H1 (cell line): Measurements from ENCODE around the gene PLA2G1B.
A peak's percentile ranks its signal among the peaks of the same experiment; 100 is the strongest.
"Not testable (repeated sequence)": the region's sequence is repeated elsewhere in the genome, so short reads cannot be mapped to it uniquely, and the experiment has no call there.

Experiments
- CBX5 ChIP-seq: fragments of 300-800, 300-1000 bp; sonication (generic); IDR thresholded peaks from 2 replicates; pipeline ENCODE4 v1.7.1; 2016; ENCODE audit warnings: antibody characterized with exemption, low read length, low read depth
- CREB1 ChIP-seq: IDR thresholded peaks from 2 replicates; pipeline ENCODE4 v1.6.1; 2012; ENCODE audit warnings: inconsistent platforms
- EP300 ChIP-seq, 2 experiments: IDR thresholded peaks; 1 replicate in 1 of 2; 2 replicates in 1 of 2; pipeline ENCODE4 v1.6.1; 2011 to 2012; ENCODE audit warnings: low read depth in 2 of 2, low read length in 2 of 2, mild to moderate bottlenecking in 2 of 2, borderline replicate concordance in 1 of 2, inconsistent platforms in 1 of 2, moderate library complexity in 1 of 2
- GABPA ChIP-seq: IDR thresholded peaks from 2 replicates; pipeline ENCODE4 v1.6.1; 2011; ENCODE audit warnings: mild to moderate bottlenecking, low read length, moderate library complexity, borderline replicate concordance; ENCODE audit not compliant: insufficient read depth
- HDAC6 ChIP-seq: IDR thresholded peaks from one replicate; pipeline ENCODE4 v1.7.1; 2012; ENCODE audit warnings: low read depth, mild to moderate bottlenecking, inconsistent platforms, low read length, moderate library complexity
- MAFK ChIP-seq: IDR thresholded peaks from 2 replicates; pipeline ENCODE4 v1.6.1; 2012; ENCODE audit warnings: low read depth, mild to moderate bottlenecking, improper control_type of control experiment, low read length
- POLR2A ChIP-seq, 2 experiments: IDR thresholded peaks; 1 replicate in 1 of 2; 2 replicates in 1 of 2; pipeline ENCODE4 v1.6.1; 2011; ENCODE audit warnings: low read depth in 2 of 2, low read length in 2 of 2, mild to moderate bottlenecking in 2 of 2; ENCODE audit errors: control extremely low read depth in 1 of 2
- POLR2AphosphoS5 ChIP-seq: IDR thresholded peaks from 2 replicates; pipeline ENCODE4 v1.6.1; 2011; ENCODE audit warnings: low read depth, low read length
- RAD21 ChIP-seq, 2 experiments: IDR thresholded peaks in 1 of 2; conservative IDR thresholded peaks in 1 of 2; 2 replicates each; pipeline ENCODE4 v1.6.1; 2011; ENCODE audit warnings: low read depth in 2 of 2, low read length in 2 of 2, improper control_type of control experiment in 1 of 2, inconsistent platforms in 1 of 2, mild to moderate bottlenecking in 1 of 2, moderate library complexity in 1 of 2
- RFX5 ChIP-seq: IDR thresholded peaks from 2 replicates; pipeline ENCODE4 v1.6.1; 2011; ENCODE audit warnings: low read depth, low read length, improper control_type of control experiment, borderline replicate concordance
- RNF2 ChIP-seq: fragments of 200-900, 300-1000 bp; sonication (generic); IDR thresholded peaks from 2 replicates; pipeline ENCODE4 v1.7.1; 2016; ENCODE audit warnings: borderline replicate concordance, low read depth, mild to moderate bottlenecking, antibody characterized with exemption, low read length; ENCODE audit not compliant: poor library complexity, severe bottlenecking; ENCODE audit errors: missing control alignments
- SUZ12 ChIP-seq: fragments of 200-600 bp; sonication (generic); IDR thresholded peaks from 2 replicates; pipeline ENCODE4 v1.6.1; 2012; ENCODE audit warnings: mild to moderate bottlenecking, inconsistent platforms, low read length, moderate library complexity, mixed read lengths
- TEAD4 ChIP-seq: IDR thresholded peaks from 2 replicates; pipeline ENCODE4 v1.6.1; 2012; ENCODE audit warnings: low read depth, low read length, inconsistent platforms, mixed read lengths
- TF ChIP-seq, protein P1 (sequence below), 3 experiments: IDR thresholded peaks; 1 replicate in 2 of 3; 2 replicates in 1 of 3; pipeline versions ENCODE4 v1.5.1 to v1.6.1; 2011; ENCODE audit warnings: low read length in 3 of 3, mild to moderate bottlenecking in 3 of 3, inconsistent platforms in 2 of 3, low read depth in 1 of 3, moderate library complexity in 1 of 3; ENCODE audit not compliant: insufficient read depth in 1 of 3; ENCODE audit errors: control extremely low read depth in 1 of 3

DNA sequence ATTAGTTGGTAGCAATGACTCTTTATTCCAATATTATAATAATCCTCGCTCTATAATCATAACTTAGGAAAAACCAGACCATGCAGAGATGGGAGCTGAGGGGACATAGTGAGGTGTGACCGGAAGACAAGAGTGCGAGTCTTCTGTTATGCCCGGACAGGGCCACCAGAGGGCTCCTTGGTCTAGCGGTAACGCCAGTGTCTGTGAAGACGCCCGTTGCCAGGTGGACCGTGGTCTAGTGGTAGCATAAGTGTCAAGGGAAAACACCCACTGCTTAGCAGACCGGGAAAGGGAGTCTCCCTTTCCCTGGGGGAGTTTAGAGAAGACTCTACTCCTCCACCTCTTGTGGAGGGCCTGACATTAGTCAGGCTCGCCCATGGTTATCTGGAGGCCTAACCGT, 7.9 kb upstream of the PLA2G1B start:
- not testable (repeated sequence) for TF ChIP-seq GABPA; SUZ12; POLR2AphosphoS5; POLR2A (IDR thresholded peaks at IDR 0.05; ENCODE audit: control extremely low read depth in 1 of 2, low read depth in 2 of 2, low read length in 2 of 2); RFX5; CBX5; CREB1; TEAD4; RNF2; EP300 (IDR thresholded peaks at IDR 0.05; ENCODE audit: borderline replicate concordance in 1 of 2, low read depth in 2 of 2, low read length in 2 of 2); MAFK; HDAC6
- TF ChIP-seq, protein P1, sequence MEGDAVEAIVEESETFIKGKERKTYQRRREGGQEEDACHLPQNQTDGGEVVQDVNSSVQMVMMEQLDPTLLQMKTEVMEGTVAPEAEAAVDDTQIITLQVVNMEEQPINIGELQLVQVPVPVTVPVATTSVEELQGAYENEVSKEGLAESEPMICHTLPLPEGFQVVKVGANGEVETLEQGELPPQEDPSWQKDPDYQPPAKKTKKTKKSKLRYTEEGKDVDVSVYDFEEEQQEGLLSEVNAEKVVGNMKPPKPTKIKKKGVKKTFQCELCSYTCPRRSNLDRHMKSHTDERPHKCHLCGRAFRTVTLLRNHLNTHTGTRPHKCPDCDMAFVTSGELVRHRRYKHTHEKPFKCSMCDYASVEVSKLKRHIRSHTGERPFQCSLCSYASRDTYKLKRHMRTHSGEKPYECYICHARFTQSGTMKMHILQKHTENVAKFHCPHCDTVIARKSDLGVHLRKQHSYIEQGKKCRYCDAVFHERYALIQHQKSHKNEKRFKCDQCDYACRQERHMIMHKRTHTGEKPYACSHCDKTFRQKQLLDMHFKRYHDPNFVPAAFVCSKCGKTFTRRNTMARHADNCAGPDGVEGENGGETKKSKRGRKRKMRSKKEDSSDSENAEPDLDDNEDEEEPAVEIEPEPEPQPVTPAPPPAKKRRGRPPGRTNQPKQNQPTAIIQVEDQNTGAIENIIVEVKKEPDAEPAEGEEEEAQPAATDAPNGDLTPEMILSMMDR (IDR thresholded peaks at IDR 0.05; ENCODE audit: control extremely low read depth in 1 of 3, insufficient read depth in 1 of 3, low read depth in 1 of 3, low read length in 3 of 3): peak; percentile 69 to 81 (median 76)
- peak; percentile 78 to 80 for TF ChIP-seq RAD21 (IDR thresholded peaks at IDR 0.05 in 1 of 2, conservative IDR thresholded peaks at IDR 0.05 in 1 of 2; ENCODE audit: low read depth in 2 of 2, low read length in 2 of 2)
